B cell (primary cell): ENCODE data around the gene CNPY3. TPM values are rescaled to one million over a fixed set of nuclear protein-coding genes. Genes with fewer than 3 reads are reported as not detected.
"Not testable (repeated sequence)": the region's sequence is repeated elsewhere in the genome, so short reads cannot be mapped to it uniquely, and the experiment has no call there.

Source experiments
- ATAC-seq: fragments of 200-7000 bp; cut with Tn5 transposase; one replicate; pipeline ENCODE4 v1.10.0; 2021; ENCODE audit warnings: low read depth, mild to moderate bottlenecking, moderate number of reproducible peaks, moderate library complexity
- CTCF ChIA-PET: fragments of 350-600 bp; sonication (Branson Sonifier 250); formaldehyde crosslinking; loops from one replicate; lab custom pipeline; 2021; ENCODE audit warnings: antibody characterized with exemption, inconsistent platforms; lab: Charles Lee
- POLR2A ChIA-PET: fragments of 350-600 bp; sonication (Branson Sonifier 250); formaldehyde crosslinking; loops from one replicate; lab custom pipeline; 2021; ENCODE audit warnings: antibody characterized with exemption; lab: Charles Lee
- DNase-seq: peaks from one replicate; pipeline ENCODE4 v3.0.0; 2013
- H2AFZ ChIP-seq: 2 replicates; pipeline ENCODE4 v1.6.1; 2012; ENCODE audit warnings: mild to moderate bottlenecking, low read depth, low read length; ENCODE audit not compliant: insufficient read depth, poor library complexity, severe bottlenecking
- H3K27ac ChIP-seq, 2 donors: 1 replicate in 1 of 2; 2 replicates in 1 of 2; pipeline ENCODE4 v1.5.1; 2012 to 2013; ENCODE audit warnings: low read length in 2 of 2, mild to moderate bottlenecking in 2 of 2, moderate library complexity in 1 of 2
- H3K27me3 ChIP-seq, 4 experiments: fragments of 200-600 bp in 1 of 4; sonication (generic) in 1 of 4; replicated peaks in 1 of 4; 1 replicate in 2 of 4; 2 replicates in 2 of 4; pipeline versions ENCODE4 v1.6.1 to v1.7.0; 2013 to 2016; ENCODE audit warnings: low read length in 3 of 4, mild to moderate bottlenecking in 2 of 4, mixed read lengths in 1 of 4, moderate library complexity in 1 of 4; ENCODE audit not compliant: insufficient read depth in 4 of 4, control insufficient read depth in 3 of 4; ENCODE audit errors: control extremely low read depth in 1 of 4
- H3K36me3 ChIP-seq, 2 experiments: replicated peaks in 1 of 2; 1 replicate in 1 of 2; 2 replicates in 1 of 2; pipeline versions ENCODE4 v1.6.1 to v1.7.1; 2013; ENCODE audit warnings: low read length in 1 of 2; ENCODE audit not compliant: insufficient read depth in 2 of 2, control insufficient read depth in 1 of 2; ENCODE audit errors: control extremely low read depth in 1 of 2, extremely low read depth in 1 of 2
- H3K4me1 ChIP-seq, 2 donors: fragments of 200-600 bp in 1 of 2; sonication (generic) in 1 of 2; 1 replicate in 1 of 2; 2 replicates in 1 of 2; pipeline versions ENCODE4 v1.5.1 to v1.6.1; 2013 to 2017; ENCODE audit warnings: low read length in 2 of 2; ENCODE audit not compliant: control insufficient read depth in 2 of 2, insufficient read depth in 2 of 2
- H3K4me2 ChIP-seq: replicated peaks from 2 replicates; pipeline ENCODE3; 2012; ENCODE audit warnings: mild to moderate bottlenecking, low read depth, low read length; ENCODE audit not compliant: poor library complexity, severe bottlenecking
- H3K4me3 ChIP-seq, 5 experiments: fragments of 200-600 bp in 1 of 5; sonication (generic) in 1 of 5; 1 replicate in 3 of 5; 2 replicates in 2 of 5; pipeline versions ENCODE4 v1.5.1 to v1.7.0; 2011 to 2016; ENCODE audit warnings: low read length in 4 of 5, mild to moderate bottlenecking in 4 of 5, low read depth in 2 of 5, control low read depth in 1 of 5, moderate library complexity in 1 of 5; ENCODE audit not compliant: insufficient read depth in 1 of 5; ENCODE audit errors: control extremely low read depth in 1 of 5, extremely low read depth in 1 of 5
- H3K79me2 ChIP-seq: fragments of 200-600 bp; sonication (generic); one replicate; pipeline ENCODE4 v1.6.0; 2016; ENCODE audit warnings: low read length; ENCODE audit not compliant: control insufficient read depth, insufficient read depth
- H3K9ac ChIP-seq: fragments of 200-600 bp; sonication (generic); 2 replicates; pipeline ENCODE4 v1.6.1; 2017; ENCODE audit warnings: mild to moderate bottlenecking, low read length, moderate library complexity
- H3K9me3 ChIP-seq, 3 donors: one replicate each; pipeline versions ENCODE4 v1.6.1 to v1.7.1; 2013; ENCODE audit warnings: low read length in 2 of 3; ENCODE audit not compliant: control insufficient read depth in 2 of 3, insufficient read depth in 1 of 3; ENCODE audit errors: control extremely low read depth in 1 of 3
- H4K20me1 ChIP-seq: 2 replicates; pipeline ENCODE4 v1.6.0; 2012; ENCODE audit warnings: mild to moderate bottlenecking, low read length; ENCODE audit not compliant: insufficient read depth, control insufficient read depth, poor library complexity, severe bottlenecking
- H3K27ac Mint-ChIP-seq: one replicate; pipeline ENCODE4 v1.8.0; 2021; ENCODE audit warnings: mixed read lengths
- H3K27me3 Mint-ChIP-seq: one replicate; pipeline ENCODE4 v1.8.0; 2021; ENCODE audit warnings: mixed read lengths
- H3K4me1 Mint-ChIP-seq: one replicate; pipeline ENCODE4 v1.8.0; 2021; ENCODE audit warnings: mixed read lengths
- H3K4me3 Mint-ChIP-seq: one replicate; pipeline ENCODE4 v1.8.0; 2021; ENCODE audit warnings: mixed read lengths
- H3K9me3 Mint-ChIP-seq: one replicate; pipeline ENCODE4 v1.8.0; 2022; ENCODE audit warnings: mixed read lengths; ENCODE audit not compliant: insufficient read depth
- CTCF ChIP-seq: fragments of 200-600 bp; IDR thresholded peaks from one replicate; pipeline ENCODE4 v1.8.0; 2022; ENCODE audit warnings: antibody characterized with exemption, mild to moderate bottlenecking
- EZH2 ChIP-seq: IDR thresholded peaks from 2 replicates; pipeline ENCODE4 v1.6.1; 2012; ENCODE audit warnings: borderline replicate concordance, low read depth, mild to moderate bottlenecking, moderate library complexity, low read length; ENCODE audit not compliant: insufficient read depth, poor library complexity, severe bottlenecking
- WGBS: methylation state at CpG from one replicate; pipeline ENCODE4 v1.1.5; 2013; ENCODE audit warnings: missing lambda C conversion rate; ENCODE audit not compliant: insufficient coverage; 5-methylcytosine and 5-hydroxymethylcytosine counted together
- intact Hi-C: fragments of 100-400 bp; cut with micrococcal nuclease; formaldehyde crosslinking; loops from one replicate; pipeline ENCODE4 v1.10.0; 2022
- polyA minus RNA-seq: library from RNA; depleted of rRNA, polyadenylated mRNA; stranded (reverse); fragments of >200 nt; gene quantifications from 2 replicates; pipeline ENCODE4 v1.2.3, GENCODE V29; 2012
- polyA plus RNA-seq: library from polyadenylated mRNA; depleted of rRNA; stranded (reverse); fragments of >200 nt; gene quantifications from 2 replicates; pipeline ENCODE4 v1.2.3, GENCODE V29; 2012
- total RNA-seq, 2 donors: library from RNA; stranded (reverse); fragments of 120-200 nt in 1 of 2; gene quantifications; 1 replicate in 1 of 2; 2 replicates in 1 of 2; pipeline versions ENCODE4 v1.2.3 to v1.2.4, GENCODE V29; 2013 to 2022

Gene CNPY3
- total RNA-seq (159 and 163 TPM in 2 replicates), polyA plus RNA-seq (96.3 and 123 TPM in 2 replicates), polyA minus RNA-seq (53.0 and 63.4 TPM in 2 replicates)
- 111 TPM for total RNA-seq (2013)

- H3K9ac ChIP-seq = peak within 1 kb of the TSS; percentile 85
- H3K4me3 ChIP-seq = peak within 1 kb of the TSS; percentile 86 to 89 (median 87)
Observed at GRCh38 chr6:42928986-42929820, at the start of gene CNPY3. TSS of gene CNPY3 (plus strand) at chr6:42929480. CDS start at chr6:42929571, 91 bp downstream.

GRCh38 chr6:42880240-42880817 lies 49.0 kb upstream of the CNPY3 start:
- H3K9ac ChIP-seq = peak overlapping the region; percentile 100
- H3K4me1 ChIP-seq = peaks cover 8 to 18% of the 10 kb centered on the region in 2 donors
- peak overlapping the region; percentile 98 for H2AFZ ChIP-seq
- peak overlapping the region; percentile 97 for H3K27ac Mint-ChIP-seq
- 7% methylated on average over 19 of the region's 25 CpGs for WGBS
- DNase-seq, H3K27me3 Mint-ChIP-seq, H3K9me3 ChIP-seq, intact Hi-C loops, H4K20me1 ChIP-seq, ATAC-seq, H3K27me3 ChIP-seq, H3K9me3 Mint-ChIP-seq: not testable (repeated sequence)
- peaks cover 9 to 30% of the 10 kb centered on the region in 2 experiments for H3K36me3 ChIP-seq
- CTCF ChIA-PET = interaction anchor here (0.6 to 7.2 kb wide), 14 partner anchors 11 to 316 kb away, joined by 3 to 68 read pairs (median 6); partner anchors contain the start of genes BICRAL, TBCC and UBR2
- peak overlapping the region; percentile 96 for H3K4me3 Mint-ChIP-seq
- peak overlapping the region; percentile 76 to 99 (median 90) for H3K4me3 ChIP-seq
- peaks cover 28% of the 10 kb centered on the region for H3K79me2 ChIP-seq
- peaks cover 21% of the 10 kb centered on the region for H3K4me1 Mint-ChIP-seq
- POLR2A ChIA-PET = interaction anchor here (0.9 to 2.4 kb wide), 11 partner anchors 9 to 311 kb away, joined by 3 to 45 read pairs (median 6); partner anchors contain the start of genes BICRAL, CNPY3, PEX6 and PPP2R5D
- H3K27ac ChIP-seq = peak overlapping the region; percentile 85 to 87
- peak overlapping the region; percentile 97 for H3K4me2 ChIP-seq

More at GRCh38 chr6:42928986-42929820, at the start of gene CNPY3:
- H3K79me2 ChIP-seq = peaks cover 47% of the 10 kb centered on the region
- WGBS = under 1% methylated on average over 49 of the region's 63 CpGs
- ChIA-PET POLR2A (interaction anchor here (0.6 to 3.2 kb wide), 28 partner anchors 14 to 1458 kb away, joined by 3 to 53 read pairs (median 5); partner anchors contain the start of genes BICRAL, CDC5L, CUL7 and DNPH1), CTCF (interaction anchor here (0.7 to 2.1 kb wide), 13 partner anchors 16 to 1150 kb away, joined by 3 to 8 read pairs (median 5); partner anchors contain the start of genes CUL9, KLHDC3, MEA1 and PPP2R5D)
- H3K27me3 Mint-ChIP-seq = no peaks in the 10 kb centered on the region
- ATAC-seq = peak; percentile 75
- peak within 1 kb of the TSS; percentile 83 for H2AFZ ChIP-seq
- no peaks in the 10 kb centered on the region for H3K9me3 ChIP-seq
- peaks cover 44 to 49% of the 10 kb centered on the region in 2 donors for H3K4me1 ChIP-seq
- DNase-seq = peak; percentile 97
- H3K27ac Mint-ChIP-seq = peak within 1 kb of the TSS; percentile 100
- TF ChIP-seq CTCF (no peak), EZH2 (no peak)
- H3K4me3 Mint-ChIP-seq = peak within 1 kb of the TSS; percentile 100
- H3K27ac ChIP-seq = peak within 1 kb of the TSS; percentile 94 to 97
- H3K36me3 ChIP-seq = peaks cover under 1 to 25% of the 10 kb centered on the region in 2 experiments
- H3K4me2 ChIP-seq = peak within 1 kb of the TSS; percentile 94
- intact Hi-C loops = loop anchor here (1.0 to 10.0 kb wide), 15 partner anchors 28 to 700 kb away; partner anchors contain the start of genes BICRAL, CUL9, GTPBP2 and KLC4
- peaks cover 49% of the 10 kb centered on the region for H3K4me1 Mint-ChIP-seq
- H3K9me3 Mint-ChIP-seq = no peaks in the 10 kb centered on the region
- peaks cover 42% of the 10 kb centered on the region for H4K20me1 ChIP-seq
- no peaks in the 10 kb centered on the region for H3K27me3 ChIP-seq

- 75% methylated on average over 9 of the region's 12 CpGs for WGBS
- H3K27me3 ChIP-seq, H3K9me3 Mint-ChIP-seq, ATAC-seq, H3K27me3 Mint-ChIP-seq, H3K9me3 ChIP-seq, H4K20me1 ChIP-seq, H2AFZ ChIP-seq, DNase-seq, intact Hi-C loops: not testable (repeated sequence)
- Mint-ChIP-seq H3K27ac (peak overlapping the region; percentile 97), H3K4me1 (peaks cover 21% of the 10 kb centered on the region), H3K4me3 (peak overlapping the region; percentile 96)
- peak overlapping the region; percentile 25 to 85 for H3K27ac ChIP-seq
- peaks cover 29% of the 10 kb centered on the region for H3K79me2 ChIP-seq
- peak overlapping the region; percentile 97 for H3K4me2 ChIP-seq
- H3K4me3 ChIP-seq = peak overlapping the region in 4 of 5 experiments; percentile 79 to 99 (median 94)
- ChIA-PET CTCF (interaction anchor here (0.6 to 7.2 kb wide), 6 partner anchors 10 to 485 kb away, joined by 3 to 68 read pairs (median 6); a partner anchor contains a TSS), POLR2A (interaction anchor here (2.2 kb wide), 1 partner anchor 48 kb away, joined by 19 read pairs; the partner anchor contains the start of gene CNPY3)
- H3K36me3 ChIP-seq = peaks cover 11 to 35% of the 10 kb centered on the region in 2 experiments
- peaks cover 8 to 18% of the 10 kb centered on the region in 2 donors for H3K4me1 ChIP-seq
- H3K9ac ChIP-seq = peak overlapping the region; percentile 100
Observed at GRCh38 chr6:42880871-42881270, 48.4 kb upstream of the CNPY3 start.
